ENCODE results near the gene MYL6.

The MYL6 gene

GRCh38 chr12:56129942-56130495 is 28.1 kb upstream of the MYL6 start:
- no peak for TF ChIP-seq POLR2AphosphoS5 (IDR thresholded peaks at IDR 0.05; ENCODE audit: low read depth, low read length)
- TF ChIP-seq SIN3A (IDR thresholded peaks at IDR 0.05; ENCODE audit: borderline replicate concordance, insufficient read depth, low read length): no peak
- TF ChIP-seq TAF1 (IDR thresholded peaks at IDR 0.05; ENCODE audit: borderline replicate concordance, insufficient read depth, low read length): no peak
- TF ChIP-seq FOXP2 (optimal IDR thresholded peaks at IDR 0.05; ENCODE audit: borderline replicate concordance, extremely low read depth, extremely low read length, insufficient read depth): no peak
- no peak for TF ChIP-seq REST (IDR thresholded peaks at IDR 0.05; ENCODE audit: insufficient read depth in 1 of 2, low read depth in 2 of 2, low read length in 2 of 2)

- TF ChIP-seq POLR2AphosphoS5 (IDR thresholded peaks at IDR 0.05; ENCODE audit: low read depth, low read length) (no peak), FOXP2 (optimal IDR thresholded peaks at IDR 0.05; ENCODE audit: borderline replicate concordance, extremely low read depth, extremely low read length, insufficient read depth) (no peak), SIN3A (IDR thresholded peaks at IDR 0.05; ENCODE audit: borderline replicate concordance, insufficient read depth, low read length) (no peak), REST (IDR thresholded peaks at IDR 0.05; ENCODE audit: insufficient read depth in 1 of 2, low read depth in 2 of 2, low read length in 2 of 2) (no peak), TAF1 (IDR thresholded peaks at IDR 0.05; ENCODE audit: borderline replicate concordance, insufficient read depth, low read length) (no peak)
Observed at GRCh38 chr12:56130876-56131275, 27.3 kb upstream of the MYL6 start.

GRCh38 chr12:56134897-56135296 is 23.3 kb upstream of the MYL6 start:
- TF ChIP-seq SIN3A (IDR thresholded peaks at IDR 0.05; ENCODE audit: borderline replicate concordance, insufficient read depth, low read length) (no peak), REST (IDR thresholded peaks at IDR 0.05; ENCODE audit: insufficient read depth in 1 of 2, low read depth in 2 of 2, low read length in 2 of 2) (no peak), POLR2AphosphoS5 (IDR thresholded peaks at IDR 0.05; ENCODE audit: low read depth, low read length) (no peak)

- TF ChIP-seq SIN3A (IDR thresholded peaks at IDR 0.05; ENCODE audit: borderline replicate concordance, insufficient read depth, low read length) (no peak), TAF1 (IDR thresholded peaks at IDR 0.05; ENCODE audit: borderline replicate concordance, insufficient read depth, low read length) (no peak), FOXP2 (optimal IDR thresholded peaks at IDR 0.05; ENCODE audit: borderline replicate concordance, extremely low read depth, extremely low read length, insufficient read depth) (no peak), REST (IDR thresholded peaks at IDR 0.05; ENCODE audit: insufficient read depth in 1 of 2, low read depth in 2 of 2, low read length in 2 of 2) (no peak), POLR2AphosphoS5 (IDR thresholded peaks at IDR 0.05; ENCODE audit: low read depth, low read length) (no peak)
Observed at GRCh38 chr12:56137853-56138571, 20.1 kb upstream of the MYL6 start.

Measured in PFSK-1 (cell line).